H9 (cell line): ENCODE data around the gene TET3. TPM values are rescaled to one million over a fixed set of nuclear protein-coding genes. Genes with fewer than 3 reads are reported as not detected.

ENCODE experiments used
- DNase-seq: peaks from one replicate; pipeline ENCODE4 v3.0.0-alpha.2; 2017
- H2AFZ ChIP-seq: one replicate; pipeline ENCODE4 v1.6.1; 2013; ENCODE audit warnings: mild to moderate bottlenecking, low read length, control low read depth, moderate library complexity
- H2AK5ac ChIP-seq: 2 replicates; pipeline ENCODE4 v1.6.1; 2013; ENCODE audit warnings: low read length, control low read depth, mixed read lengths; ENCODE audit not compliant: insufficient read length
- H2BK120ac ChIP-seq: one replicate; pipeline ENCODE4 v1.6.1; 2013; ENCODE audit warnings: low read depth, mild to moderate bottlenecking, low read length, control low read depth, inconsistent platforms; ENCODE audit not compliant: poor library complexity, severe bottlenecking
- H2BK12ac ChIP-seq: 2 replicates; pipeline ENCODE4 v1.6.1; 2013; ENCODE audit warnings: low read length, control low read depth, mixed read lengths, low read depth; ENCODE audit not compliant: insufficient read length
- H2BK15ac ChIP-seq: 2 replicates; pipeline ENCODE4 v1.6.1; 2013; ENCODE audit warnings: low read depth, low read length, control low read depth
- H2BK20ac ChIP-seq: one replicate; pipeline ENCODE4 v1.6.1; 2013; ENCODE audit warnings: low read depth, mild to moderate bottlenecking, low read length, control low read depth, inconsistent platforms; ENCODE audit not compliant: poor library complexity, severe bottlenecking
- H2BK5ac ChIP-seq: 2 replicates; pipeline ENCODE4 v1.6.1; 2013; ENCODE audit warnings: low read length, control low read depth, mixed read lengths; ENCODE audit not compliant: insufficient read length
- H3K14ac ChIP-seq: 2 replicates; pipeline ENCODE4 v1.6.1; 2013; ENCODE audit warnings: low read length, control low read depth; ENCODE audit not compliant: insufficient read depth
- H3K18ac ChIP-seq: 2 replicates; pipeline ENCODE4 v1.6.1; 2013; ENCODE audit warnings: low read depth, mild to moderate bottlenecking, mixed read lengths, low read length, control low read depth; ENCODE audit not compliant: insufficient read length
- H3K23ac ChIP-seq: 2 replicates; pipeline ENCODE4 v1.6.1; 2013; ENCODE audit warnings: low read length, control low read depth, mixed read lengths, low read depth; ENCODE audit not compliant: insufficient read length
- H3K23me2 ChIP-seq: 2 replicates; pipeline ENCODE4 v1.6.1; 2013; ENCODE audit warnings: low read depth, mild to moderate bottlenecking, mixed read lengths, low read length, control low read depth; ENCODE audit not compliant: insufficient read length, poor library complexity, severe bottlenecking
- H3K27ac ChIP-seq: 2 replicates; pipeline ENCODE4 v1.5.1; 2013; ENCODE audit warnings: low read length, control low read depth, mixed read lengths, low read depth; ENCODE audit not compliant: insufficient read length
- H3K27me3 ChIP-seq: 2 replicates; pipeline ENCODE4 v1.6.1; 2013; ENCODE audit warnings: low read length, control low read depth, inconsistent platforms; ENCODE audit not compliant: insufficient read depth
- H3K4ac ChIP-seq: 2 replicates; pipeline ENCODE4 v1.6.1; 2013; ENCODE audit warnings: low read depth, mild to moderate bottlenecking, control low read depth, inconsistent platforms, low read length, moderate library complexity
- H3K4me1 ChIP-seq: 2 replicates; pipeline ENCODE4 v1.6.1; 2013; ENCODE audit warnings: low read length, control low read depth, inconsistent platforms; ENCODE audit not compliant: insufficient read depth
- H3K4me2 ChIP-seq: 2 replicates; pipeline ENCODE4 v1.6.1; 2013; ENCODE audit warnings: low read length, control low read depth, mixed read lengths; ENCODE audit not compliant: insufficient read length, insufficient read depth
- H3K56ac ChIP-seq: 2 replicates; pipeline ENCODE4 v1.6.1; 2013; ENCODE audit warnings: low read depth, mild to moderate bottlenecking, mixed read lengths, low read length, control low read depth; ENCODE audit not compliant: insufficient read length
- H3K79me1 ChIP-seq: 2 replicates; pipeline ENCODE4 v1.6.1; 2013; ENCODE audit warnings: low read depth, mild to moderate bottlenecking, moderate library complexity, low read length, control low read depth, inconsistent platforms; ENCODE audit not compliant: insufficient read depth, poor library complexity, severe bottlenecking
- H3K79me2 ChIP-seq: 2 replicates; pipeline ENCODE4 v1.6.1; 2013; ENCODE audit warnings: low read length, control low read depth, inconsistent platforms; ENCODE audit not compliant: insufficient read depth
- H3K9ac ChIP-seq: 2 replicates; pipeline ENCODE4 v1.6.1; 2013; ENCODE audit warnings: low read length, control low read depth, mixed read lengths; ENCODE audit not compliant: insufficient read length; ENCODE audit errors: extremely low read depth
- H3K9me3 ChIP-seq: one replicate; pipeline ENCODE4 v1.6.1; 2013; ENCODE audit warnings: low read depth, low read length, inconsistent platforms; ENCODE audit not compliant: control insufficient read depth
- H3T11ph ChIP-seq: one replicate; pipeline ENCODE4 v1.6.1; 2013; ENCODE audit warnings: mild to moderate bottlenecking, low read length, control low read depth, inconsistent platforms
- H4K20me1 ChIP-seq: one replicate; pipeline ENCODE4 v1.6.1; 2013; ENCODE audit not compliant: control insufficient read depth, insufficient read length, insufficient read depth
- H4K5ac ChIP-seq: 2 replicates; pipeline ENCODE4 v1.6.1; 2013; ENCODE audit warnings: low read depth, mild to moderate bottlenecking, mixed read lengths, low read length, control low read depth; ENCODE audit not compliant: insufficient read length
- H4K8ac ChIP-seq: replicated peaks from 2 replicates; pipeline ENCODE4 v1.6.1; 2013; ENCODE audit warnings: low read length, control low read depth, mixed read lengths, low read depth; ENCODE audit not compliant: insufficient read length
- H4K91ac ChIP-seq: 2 replicates; pipeline ENCODE4 v1.6.1; 2013; ENCODE audit warnings: low read depth, mild to moderate bottlenecking, moderate library complexity, mixed read lengths, low read length, control low read depth; ENCODE audit not compliant: insufficient read length
- H3K27ac Mint-ChIP-seq, 3 experiments: 2 replicates in 2 of 3; 3 replicates in 1 of 3; pipeline ENCODE4 v1.8.0; 2020 to 2021; ENCODE audit warnings: mixed read lengths in 3 of 3, mild to moderate bottlenecking in 1 of 3, moderate library complexity in 1 of 3
- H3K27me3 Mint-ChIP-seq: 2 replicates; pipeline ENCODE4 v1.8.0; 2021; ENCODE audit warnings: low read depth, mild to moderate bottlenecking, moderate library complexity, mixed read lengths
- H3K36me3 Mint-ChIP-seq, 3 experiments: 2 replicates in 2 of 3; 3 replicates in 1 of 3; pipeline ENCODE4 v1.8.0; 2020 to 2021; ENCODE audit warnings: low read depth in 3 of 3, mixed read lengths in 3 of 3; ENCODE audit not compliant: insufficient read depth in 1 of 3
- H3K4me1 Mint-ChIP-seq, 2 experiments: 2 replicates each; pipeline ENCODE4 v1.8.0; 2020; ENCODE audit warnings: mixed read lengths in 2 of 2
- H3K4me3 Mint-ChIP-seq, 2 experiments: 2 replicates in 1 of 2; 3 replicates in 1 of 2; pipeline ENCODE4 v1.8.0; 2020 to 2021; ENCODE audit warnings: mild to moderate bottlenecking in 2 of 2, mixed read lengths in 2 of 2, moderate library complexity in 1 of 2
- H3K9me3 Mint-ChIP-seq, 2 experiments: 2 replicates in 1 of 2; 3 replicates in 1 of 2; pipeline ENCODE4 v1.8.0; 2020; ENCODE audit warnings: mild to moderate bottlenecking in 2 of 2, mixed read lengths in 2 of 2, moderate library complexity in 1 of 2
- WGBS: extraction: QIAGEN DNeasy Blood & Tissue Kit; methylation state at CpG from one replicate; pipeline ENCODE4 v1.1.7; 2013; ENCODE audit warnings: missing lambda C conversion rate, low lambda C conversion rate, mixed read lengths; ENCODE audit not compliant: insufficient read length; ENCODE audit errors: extremely low coverage; 5-methylcytosine and 5-hydroxymethylcytosine counted together
- total RNA-seq: library from RNA; stranded (reverse); gene quantifications from 2 replicates; pipeline ENCODE4 v1.2.1, GENCODE V29; 2021
- TF ChIP-seq, protein P1 (sequence below): fragments of 200-600 bp; sonication (generic); conservative IDR thresholded peaks from 3 replicates; pipeline ENCODE4 v1.8.0; 2021; ENCODE audit warnings: antibody characterized with exemption, mild to moderate bottlenecking

Gene TET3
- total RNA-seq, 1 experiment from 2014 or later = 24.7 TPM

GRCh38 chr2:73968357-73968937, 16.3 kb upstream of the TET3 start:
- Histone ChIP-seq H4K8ac (no peak overlapping the region), H4K91ac (no peak overlapping the region), H3K27me3 (no peaks in the 10 kb centered on the region), H3K14ac (no peak overlapping the region), H3K4me1 (no peaks in the 10 kb centered on the region), H3K27ac (no peak overlapping the region), H3K56ac (no peak overlapping the region), H3K4me2 (no peak overlapping the region), H2BK20ac (no peak overlapping the region), H3K18ac (no peak overlapping the region), H2AFZ (no peak overlapping the region), H2BK12ac (no peak overlapping the region), H3K23me2 (no peaks in the 10 kb centered on the region), H2AK5ac (no peak overlapping the region), H3K9ac (no peak overlapping the region), H4K20me1 (no peaks in the 10 kb centered on the region), H3K23ac (no peak overlapping the region), H4K5ac (no peak overlapping the region), H2BK120ac (no peak overlapping the region), H3K79me2 (no peaks in the 10 kb centered on the region), H3T11ph (no peak overlapping the region), H3K79me1 (no peaks in the 10 kb centered on the region), H2BK5ac (no peak overlapping the region), H2BK15ac (no peak overlapping the region), H3K9me3 (no peaks in the 10 kb centered on the region), H3K4ac (no peak overlapping the region)
- peaks cover 14 to 19% of the 10 kb centered on the region in 2 experiments for H3K4me1 Mint-ChIP-seq
- no peak for DNase-seq
- no peaks in the 10 kb centered on the region for H3K9me3 Mint-ChIP-seq
- H3K27me3 Mint-ChIP-seq = peaks cover 18% of the 10 kb centered on the region
- no peak overlapping the region; a peak in 1 of 7 replicates for H3K27ac Mint-ChIP-seq
- TF ChIP-seq, protein P1, sequence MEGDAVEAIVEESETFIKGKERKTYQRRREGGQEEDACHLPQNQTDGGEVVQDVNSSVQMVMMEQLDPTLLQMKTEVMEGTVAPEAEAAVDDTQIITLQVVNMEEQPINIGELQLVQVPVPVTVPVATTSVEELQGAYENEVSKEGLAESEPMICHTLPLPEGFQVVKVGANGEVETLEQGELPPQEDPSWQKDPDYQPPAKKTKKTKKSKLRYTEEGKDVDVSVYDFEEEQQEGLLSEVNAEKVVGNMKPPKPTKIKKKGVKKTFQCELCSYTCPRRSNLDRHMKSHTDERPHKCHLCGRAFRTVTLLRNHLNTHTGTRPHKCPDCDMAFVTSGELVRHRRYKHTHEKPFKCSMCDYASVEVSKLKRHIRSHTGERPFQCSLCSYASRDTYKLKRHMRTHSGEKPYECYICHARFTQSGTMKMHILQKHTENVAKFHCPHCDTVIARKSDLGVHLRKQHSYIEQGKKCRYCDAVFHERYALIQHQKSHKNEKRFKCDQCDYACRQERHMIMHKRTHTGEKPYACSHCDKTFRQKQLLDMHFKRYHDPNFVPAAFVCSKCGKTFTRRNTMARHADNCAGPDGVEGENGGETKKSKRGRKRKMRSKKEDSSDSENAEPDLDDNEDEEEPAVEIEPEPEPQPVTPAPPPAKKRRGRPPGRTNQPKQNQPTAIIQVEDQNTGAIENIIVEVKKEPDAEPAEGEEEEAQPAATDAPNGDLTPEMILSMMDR = no peak
- H3K4me3 Mint-ChIP-seq = no peak overlapping the region
- no peaks in the 10 kb centered on the region; a peak in 1 of 7 replicates for H3K36me3 Mint-ChIP-seq
- WGBS = no CpG with 5 or more reads among the region's 8 CpGs
